H7 (cell line): ENCODE results near the gene DDB1. TPM values are rescaled to one million over a fixed set of nuclear protein-coding genes. Genes with fewer than 3 reads are reported as not detected.

Experiments used
- DNase-seq: peaks from one replicate; pipeline ENCODE4 v3.0.0; 2012
- H3K27me3 ChIP-seq: 2 replicates; pipeline ENCODE4 v1.6.0; 2011; ENCODE audit warnings: mild to moderate bottlenecking, low read length; ENCODE audit not compliant: control insufficient read depth, insufficient read depth
- H3K36me3 ChIP-seq: replicated peaks from 2 replicates; pipeline ENCODE4 v1.5.1; 2011; ENCODE audit warnings: low read length; ENCODE audit not compliant: control insufficient read depth, insufficient read depth
- H3K4me3 ChIP-seq: 2 replicates; pipeline ENCODE4 v1.5.1; 2011; ENCODE audit warnings: low read depth, mild to moderate bottlenecking, control low read depth, low read length, moderate library complexity; ENCODE audit not compliant: insufficient read depth
- total RNA-seq: library from RNA; depleted of rRNA; stranded (reverse); fragments of >200 nt; shearing (Covaris generic); gene quantifications from 2 replicates; pipeline ENCODE4 v1.2.3, GENCODE V29; 2014

Gene DDB1
- total RNA-seq, 1 experiment from 2014 or later: 256 TPM

GRCh38 chr11:61305417-61305816, 27.5 kb downstream of the DDB1 start:
- no peak overlapping the region for H3K4me3 ChIP-seq
- DNase-seq: no peak
- H3K36me3 ChIP-seq: peaks cover 63% of the 10 kb centered on the region
- H3K27me3 ChIP-seq: no peaks in the 10 kb centered on the region

- H3K36me3 ChIP-seq: peaks cover 57% of the 10 kb centered on the region
- H3K4me3 ChIP-seq: no peak overlapping the region
- no peak for DNase-seq
- no peaks in the 10 kb centered on the region for H3K27me3 ChIP-seq
Measured at GRCh38 chr11:61303725-61304124, 29.2 kb downstream of the DDB1 start.

GRCh38 chr11:61302550-61302949, 30.4 kb downstream of the DDB1 start:
- Histone ChIP-seq H3K27me3 (no peaks in the 10 kb centered on the region), H3K4me3 (no peak overlapping the region), H3K36me3 (peaks cover 48% of the 10 kb centered on the region)
- DNase-seq: no peak

- Histone ChIP-seq H3K4me3 (no peak overlapping the region), H3K27me3 (peaks cover 18% of the 10 kb centered on the region), H3K36me3 (peaks cover 31% of the 10 kb centered on the region)
- DNase-seq: no peak
Measured at GRCh38 chr11:61298663-61299244, 34.2 kb downstream of the DDB1 start.

GRCh38 chr11:61297746-61298145, 35.2 kb downstream of the DDB1 start:
- no peak overlapping the region for H3K4me3 ChIP-seq
- H3K36me3 ChIP-seq: peaks cover 26% of the 10 kb centered on the region
- DNase-seq: no peak
- peaks cover 23% of the 10 kb centered on the region for H3K27me3 ChIP-seq

GRCh38 chr11:61297341-61297740, 35.6 kb downstream of the DDB1 start:
- Histone ChIP-seq H3K27me3 (peaks cover 23% of the 10 kb centered on the region), H3K36me3 (peaks cover 22% of the 10 kb centered on the region), H3K4me3 (no peak overlapping the region)
- no peak for DNase-seq

GRCh38 chr11:61295596-61295926, 37.3 kb downstream of the DDB1 start:
- H3K4me3 ChIP-seq: peak overlapping the region; percentile 69
- H3K36me3 ChIP-seq: peaks cover 13% of the 10 kb centered on the region
- DNase-seq: no peak
- peaks cover 23% of the 10 kb centered on the region for H3K27me3 ChIP-seq

- H3K4me3 ChIP-seq: peak within 1 kb of the TSS; percentile 69
- peaks cover 7% of the 10 kb centered on the region for H3K36me3 ChIP-seq
- DNase-seq: peak; percentile 95
- peaks cover 23% of the 10 kb centered on the region for H3K27me3 ChIP-seq
Measured at GRCh38 chr11:61294717-61295595, 37.9 kb downstream of the DDB1 start, which contains the start of gene VWCE. Gene VWCE (minus strand): TSS chr11:61295316. CDS start chr11:61295037, 279 bp downstream.

- peak; percentile 83 for DNase-seq
- H3K36me3 ChIP-seq: peaks cover 1% of the 10 kb centered on the region; the same call in 1 of the 2 replicates
- H3K27me3 ChIP-seq: peaks cover 23% of the 10 kb centered on the region
- peak overlapping the region; percentile 69 for H3K4me3 ChIP-seq
Measured at GRCh38 chr11:61293867-61294716, 38.8 kb downstream of the DDB1 start.

- no peak overlapping the region for H3K4me3 ChIP-seq
- DNase-seq: no peak
- H3K27me3 ChIP-seq: peaks cover 23% of the 10 kb centered on the region
- no peaks in the 10 kb centered on the region; the same call in 1 of the 2 replicates for H3K36me3 ChIP-seq
Measured at GRCh38 chr11:61292356-61292755, 40.5 kb downstream of the DDB1 start.

GRCh38 chr11:61290905-61291690, 41.8 kb downstream of the DDB1 start:
- Histone ChIP-seq H3K4me3 (no peak overlapping the region), H3K27me3 (peaks cover 23% of the 10 kb centered on the region), H3K36me3 (peaks cover 2% of the 10 kb centered on the region)
- peak; percentile 77 for DNase-seq

GRCh38 chr11:61287338-61287977, 45.4 kb downstream of the DDB1 start:
- DNase-seq: no peak
- no peak overlapping the region for H3K4me3 ChIP-seq
- H3K36me3 ChIP-seq: peaks cover 4% of the 10 kb centered on the region
- peaks cover 2% of the 10 kb centered on the region; the same call in 1 of the 2 replicates for H3K27me3 ChIP-seq

- no peak for DNase-seq
- Histone ChIP-seq H3K27me3 (peaks cover 5% of the 10 kb centered on the region; the same call in 1 of the 2 replicates), H3K36me3 (peaks cover 4% of the 10 kb centered on the region), H3K4me3 (no peak overlapping the region)
Measured at GRCh38 chr11:61283613-61284012, 49.3 kb downstream of the DDB1 start.
